Measurements from ENCODE around the gene PLPPR5.
"Not testable (repeated sequence)": the region's sequence is repeated elsewhere in the genome, so short reads cannot be mapped to it uniquely, and the experiment has no call there.

The PLPPR5 gene, protein sequence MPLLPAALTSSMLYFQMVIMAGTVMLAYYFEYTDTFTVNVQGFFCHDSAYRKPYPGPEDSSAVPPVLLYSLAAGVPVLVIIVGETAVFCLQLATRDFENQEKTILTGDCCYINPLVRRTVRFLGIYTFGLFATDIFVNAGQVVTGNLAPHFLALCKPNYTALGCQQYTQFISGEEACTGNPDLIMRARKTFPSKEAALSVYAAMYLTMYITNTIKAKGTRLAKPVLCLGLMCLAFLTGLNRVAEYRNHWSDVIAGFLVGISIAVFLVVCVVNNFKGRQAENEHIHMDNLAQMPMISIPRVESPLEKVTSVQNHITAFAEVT

GRCh38 chr1:99004861-99005442 lies at the start of gene PLPPR5:
Gene PLPPR5, minus strand, starts transcription at chr1:99004861. Its CDS starts 190 bp downstream, at chr1:99004671.
- DNase-seq: no peak

GRCh38 chr1:99051611-99052283 lies 47.1 kb upstream of the PLPPR5 start:
- DNase-seq: no peak

- no peak for DNase-seq
Measured at GRCh38 chr1:99049745-99050144, 45.1 kb upstream of the PLPPR5 start.

DNA sequence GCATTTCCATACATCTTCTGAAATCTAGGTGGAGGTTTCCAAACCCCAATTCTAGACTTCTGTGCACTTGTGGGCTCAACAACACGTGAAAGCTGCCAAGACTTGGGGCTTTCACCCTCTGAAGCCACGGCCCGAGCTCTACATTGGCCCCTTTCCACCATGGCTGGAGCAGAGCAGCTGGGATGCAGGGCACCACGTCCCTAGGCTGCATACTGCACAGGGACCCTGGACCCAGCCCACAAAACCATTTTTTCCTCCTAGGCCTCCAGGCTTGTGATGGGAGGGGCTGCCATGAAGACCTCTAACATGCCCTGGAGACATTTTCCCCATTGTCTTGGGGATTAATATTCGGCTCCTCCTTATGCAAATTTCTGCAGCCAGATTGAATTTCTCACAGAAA lies 32.1 kb upstream of the PLPPR5 start:
- not testable (repeated sequence) for DNase-seq

DNA sequence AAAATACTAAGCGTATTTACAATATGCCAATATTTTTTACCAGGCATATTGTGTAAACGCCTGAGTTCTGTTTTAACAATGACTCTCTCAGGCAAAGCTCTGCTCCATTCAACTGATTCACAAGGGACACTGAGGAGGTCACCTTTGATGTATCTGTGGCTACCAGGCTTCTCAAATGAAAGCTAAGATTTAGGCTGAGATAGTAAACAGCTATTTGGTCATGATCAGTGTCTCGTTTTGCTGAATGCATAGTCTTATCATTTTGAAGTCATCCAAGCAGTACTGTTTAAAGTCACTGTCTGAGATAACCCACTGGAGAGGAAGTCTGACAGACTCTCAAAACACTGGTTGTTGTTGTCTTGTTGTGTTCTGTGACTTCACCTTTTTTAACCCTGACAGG lies 13.7 kb upstream of the PLPPR5 start:
- DNase-seq: no peak

- no peak for DNase-seq
Measured at GRCh38 chr1:99017655-99018054, 13.0 kb upstream of the PLPPR5 start.

DNA sequence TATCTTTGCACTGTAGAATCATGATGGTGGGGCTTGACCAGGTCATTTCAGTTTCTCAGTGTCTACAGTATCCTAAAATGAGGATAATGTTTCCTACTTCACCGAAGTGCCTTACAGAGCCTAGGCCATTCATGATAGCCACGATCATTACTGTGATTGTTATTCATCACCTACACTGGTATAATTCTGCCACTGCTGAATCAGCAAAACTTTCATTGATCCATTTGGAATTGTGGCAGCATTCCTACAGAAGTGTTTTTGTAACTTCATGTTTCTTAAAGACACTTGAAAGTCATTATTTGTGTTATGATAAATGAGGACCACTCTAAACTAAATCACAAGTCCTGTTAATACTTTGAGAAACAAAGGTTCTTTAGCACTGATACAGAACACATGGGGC lies 6.0 kb upstream of the PLPPR5 start:
- no peak for DNase-seq

GRCh38 chr1:99007366-99007765 lies 2.7 kb upstream of the PLPPR5 start:
- DNase-seq: no peak

DNA sequence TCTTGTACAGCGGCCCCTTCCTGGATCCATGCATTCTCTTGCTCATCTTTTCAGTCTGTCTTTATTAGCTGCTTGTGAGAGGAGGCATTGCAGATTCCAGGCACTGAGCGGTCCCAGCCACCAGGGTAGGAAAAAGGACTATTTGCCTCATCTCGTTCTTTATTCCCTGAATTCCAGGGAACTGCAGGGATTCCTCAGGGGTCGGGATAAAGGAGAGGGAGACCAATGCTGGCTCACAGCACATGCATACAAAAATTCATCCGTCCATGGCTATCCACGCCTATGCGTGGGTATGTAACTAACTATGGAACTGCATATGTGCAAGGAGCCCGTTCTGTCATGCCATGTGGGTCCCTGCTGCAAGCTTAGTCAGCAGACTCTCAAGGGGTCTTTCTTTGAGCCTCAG lies 879 bp upstream of the PLPPR5 start:
- DNase-seq: no peak

DNA sequence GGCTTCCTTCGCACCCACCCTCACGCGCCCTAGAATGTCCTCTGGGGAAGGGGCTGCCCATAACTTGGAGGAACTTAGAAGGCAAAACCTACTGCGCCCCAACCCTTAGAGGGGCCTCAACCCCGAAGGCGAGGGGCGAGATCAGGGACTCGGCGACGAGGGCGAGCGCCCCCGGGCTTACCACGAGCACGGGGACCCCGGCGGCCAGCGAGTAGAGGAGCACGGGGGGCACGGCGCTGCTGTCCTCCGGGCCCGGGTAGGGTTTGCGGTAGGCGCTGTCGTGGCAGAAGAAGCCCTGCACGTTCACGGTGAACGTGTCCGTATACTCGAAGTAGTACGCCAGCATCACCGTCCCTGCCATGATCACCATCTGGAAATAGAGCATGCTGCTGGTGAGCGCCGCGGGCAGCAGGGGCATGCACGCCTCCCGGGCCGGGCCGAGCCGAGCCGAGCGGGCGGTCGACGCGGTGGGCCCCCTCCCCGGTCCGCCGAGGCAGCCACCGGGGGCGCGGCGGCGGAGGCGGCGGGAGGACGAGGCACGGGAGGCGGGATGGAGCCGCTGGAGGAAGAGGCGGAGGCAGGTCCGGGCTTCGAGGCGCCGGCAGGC lies 304 bp downstream of the PLPPR5 start:
- DNase-seq: no peak

DNA sequence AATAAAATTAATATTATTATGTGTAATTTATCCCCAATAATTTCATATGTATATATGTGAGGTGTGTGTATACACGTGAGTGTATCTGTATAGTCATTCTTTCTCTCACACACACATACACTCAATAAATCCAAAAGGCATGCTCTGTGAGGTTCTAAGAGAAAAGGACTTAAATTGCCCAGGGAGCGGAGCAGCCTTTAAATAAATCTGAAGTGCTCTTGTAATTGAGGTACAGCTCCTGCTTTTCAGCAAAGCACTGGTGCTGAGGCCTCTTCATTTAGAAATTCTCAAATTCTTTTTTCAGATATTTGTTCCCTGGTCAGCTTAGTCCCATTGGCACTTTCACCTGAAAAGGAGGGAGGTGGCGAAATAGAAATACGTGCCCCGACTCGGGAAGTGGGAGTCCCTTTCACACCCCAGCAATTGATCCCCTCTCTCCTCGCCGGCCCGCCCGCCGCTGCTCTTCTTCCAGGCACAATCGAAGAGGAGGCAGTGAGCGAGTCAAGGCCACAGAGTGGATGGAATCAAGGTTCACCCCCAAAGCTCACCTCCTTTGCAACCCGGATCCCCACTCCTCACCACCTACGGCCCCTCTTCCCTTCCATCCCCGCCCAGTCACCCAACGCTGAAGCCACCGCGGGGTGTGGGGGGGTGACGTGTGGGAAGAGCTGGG lies 944 bp downstream of the PLPPR5 start:
- no peak for DNase-seq

- DNase-seq: no peak
Measured at GRCh38 chr1:98992844-98993243, 11.8 kb downstream of the PLPPR5 start.

GRCh38 chr1:98991127-98992012 lies 13.3 kb downstream of the PLPPR5 start:
- peak; percentile 91 for DNase-seq

DNA sequence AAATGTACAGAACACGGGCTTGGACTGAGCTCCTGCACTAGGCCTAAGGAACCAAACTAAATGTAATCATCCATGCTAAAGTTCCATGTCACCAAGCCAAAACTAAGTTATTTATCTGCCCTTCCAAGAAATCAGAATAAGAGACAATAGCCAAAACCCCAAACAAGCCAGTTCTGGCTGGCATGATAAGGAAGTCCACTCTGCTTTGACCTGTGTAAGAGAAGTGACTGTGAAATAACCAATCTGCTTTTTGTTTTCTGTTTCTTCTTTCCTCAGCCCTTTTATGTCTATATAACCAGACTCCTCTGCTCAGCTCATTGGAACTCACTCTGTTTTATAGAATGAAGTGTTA lies 15.1 kb downstream of the PLPPR5 start:
- DNase-seq: no peak

DNA sequence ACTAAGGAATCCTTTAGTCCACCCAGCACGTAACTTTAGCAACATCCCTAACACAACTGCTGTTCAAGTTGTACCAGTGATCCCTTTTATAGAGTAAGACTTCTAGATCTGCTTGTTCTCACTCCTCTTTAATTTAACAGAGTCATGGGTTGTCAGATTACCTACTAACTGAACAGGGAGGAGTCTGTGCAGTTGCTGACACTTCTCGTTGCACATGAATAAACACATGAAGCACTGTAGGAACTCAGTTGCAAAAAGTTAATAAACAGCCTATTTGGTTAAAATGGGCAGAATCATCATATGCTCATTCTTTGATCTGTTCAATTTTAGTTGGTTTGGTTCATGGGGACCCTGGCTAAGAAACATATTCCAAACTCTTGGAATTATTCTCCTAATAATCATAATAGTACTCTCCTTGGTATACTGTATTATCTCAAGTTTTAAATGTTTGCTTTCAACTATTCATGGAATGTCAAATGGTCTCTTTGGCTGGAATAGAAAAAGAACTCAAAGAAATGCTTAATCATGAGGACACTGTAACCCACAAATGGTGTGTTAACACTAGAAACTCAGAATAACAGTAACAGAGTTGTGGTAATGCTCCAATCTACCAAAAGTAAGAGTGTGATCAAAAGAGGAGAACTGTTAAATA lies 15.6 kb downstream of the PLPPR5 start:
- DNase-seq: no peak

- no peak for DNase-seq
Measured at GRCh38 chr1:98985687-98986086, 19.0 kb downstream of the PLPPR5 start.

DNA sequence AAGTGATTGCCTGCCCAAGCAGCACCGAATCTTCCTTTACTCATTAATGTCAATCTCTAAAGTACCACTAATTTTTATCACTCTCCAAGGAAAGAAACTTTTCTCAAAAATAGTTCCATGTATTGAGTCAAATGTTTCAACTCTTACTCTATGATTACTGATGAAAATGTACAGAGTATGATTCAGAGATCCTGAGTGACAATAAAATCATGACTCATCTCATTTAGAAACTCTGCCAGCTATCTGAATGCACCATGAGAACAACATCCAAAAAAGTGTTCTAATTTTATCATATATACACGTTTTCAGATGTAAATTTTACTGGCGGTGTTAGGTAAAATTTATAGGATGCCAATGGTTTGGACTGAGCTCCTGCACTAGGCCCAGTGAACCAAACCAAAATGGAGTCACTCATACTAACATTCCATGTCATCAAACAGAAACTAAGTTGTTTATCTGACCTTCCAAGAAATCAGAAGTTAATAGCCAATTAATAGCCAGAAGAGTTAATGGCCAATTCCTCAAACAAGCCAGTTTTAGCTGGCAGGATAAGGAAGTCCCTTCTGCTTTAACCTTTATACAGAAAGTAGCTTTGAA lies 22.6 kb downstream of the PLPPR5 start:
- DNase-seq: no peak

DNA sequence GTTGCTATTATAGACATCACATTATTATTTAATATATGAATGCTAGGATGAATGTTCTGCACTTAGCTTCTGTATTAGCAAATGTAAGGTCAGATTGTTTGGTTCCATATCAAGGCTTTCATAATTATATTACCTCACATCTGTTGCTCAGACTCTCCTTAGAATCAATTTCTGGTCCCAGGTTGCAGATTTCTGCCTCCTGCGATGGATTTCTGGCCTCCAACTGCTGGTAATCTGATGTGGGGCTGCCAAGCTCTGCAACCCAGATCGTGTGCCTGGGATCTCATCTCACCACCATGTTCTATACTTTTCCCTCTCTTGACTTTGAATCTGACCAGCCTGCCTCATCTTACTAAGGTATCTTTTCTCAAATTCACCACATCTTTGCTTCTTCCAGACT lies 25.2 kb downstream of the PLPPR5 start:
- no peak for DNase-seq

- no peak for DNase-seq
Measured at GRCh38 chr1:98975810-98976209, 28.9 kb downstream of the PLPPR5 start.

DNA sequence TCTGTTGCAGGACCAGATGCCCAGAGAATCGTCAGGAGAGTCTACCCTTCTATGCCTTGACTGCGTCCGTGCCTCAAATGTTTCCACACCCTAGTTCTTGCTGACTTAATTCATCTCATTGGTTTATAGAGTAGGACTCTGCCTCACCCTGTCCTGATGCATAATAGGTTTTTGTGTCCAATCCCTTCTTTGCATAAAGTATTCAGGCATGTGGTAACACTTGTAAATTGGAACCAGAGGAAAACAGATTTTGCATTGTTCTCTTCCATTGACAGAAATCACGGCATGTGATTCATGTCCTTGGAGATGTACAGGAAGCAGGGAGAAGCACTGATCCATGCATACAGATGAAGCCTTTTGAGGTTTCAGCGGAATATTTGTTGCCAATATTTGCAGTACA lies 29.5 kb downstream of the PLPPR5 start:
- DNase-seq: no peak

DNA sequence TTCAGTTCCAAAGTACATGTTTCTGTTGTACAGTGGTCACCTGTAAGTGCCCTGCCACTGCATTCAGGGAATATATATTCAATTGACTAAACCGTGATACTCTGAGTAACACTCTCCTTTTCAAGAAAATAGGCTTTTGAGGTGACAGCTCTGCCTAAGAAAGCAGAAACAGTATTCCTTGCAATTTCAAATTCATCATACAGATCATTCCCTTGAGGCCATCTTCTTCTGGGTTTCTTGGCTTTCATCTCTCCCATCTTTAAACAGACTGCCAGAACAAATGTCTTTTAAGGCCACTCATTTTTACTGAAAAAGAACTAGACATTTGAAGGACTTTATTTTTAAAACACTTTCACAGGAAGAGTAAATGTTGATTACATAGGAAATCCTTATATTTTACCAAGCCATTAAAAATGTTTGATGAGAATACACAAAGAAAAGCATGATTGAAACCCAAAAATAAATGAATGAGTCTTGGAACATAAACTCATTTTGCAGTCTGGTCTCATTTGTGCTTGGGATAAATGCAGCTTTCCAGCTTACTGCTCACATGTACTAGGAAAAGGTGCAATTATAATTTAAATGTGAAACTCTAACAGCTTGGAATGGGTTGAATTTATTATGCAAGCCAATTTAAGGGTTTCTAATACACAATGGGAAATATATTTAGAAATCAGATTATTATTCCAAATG lies 34.7 kb downstream of the PLPPR5 start:
- no peak for DNase-seq
